ENCODE data around the gene TAMALIN. TPM values are rescaled to one million over a fixed set of nuclear protein-coding genes. Genes with fewer than 3 reads are reported as not detected.

The TAMALIN gene
- total RNA-seq, 3 donors from 2014 or later (not counting 1 experiment from before 2014, with no cell fraction given): 403 to 663 (median 424) TPM

GRCh38 chr12:51973560-51973959 is 33.2 kb upstream of the TAMALIN start:
- H3K9me3 ChIP-seq (ENCODE audit: control insufficient read depth, insufficient read depth, low read length): no peaks in the 10 kb centered on the region
- WGBS (ENCODE audit: insufficient coverage): 94% methylated on average over 4 of the region's 4 CpGs
- peak overlapping the region; percentile 77 for H3K4me3 Mint-ChIP-seq
- H3K4me3 ChIP-seq (ENCODE audit: low read length): no peak overlapping the region
- H3K9me3 Mint-ChIP-seq: no peaks in the 10 kb centered on the region
- H3K27ac ChIP-seq (ENCODE audit: low read length): no peak overlapping the region
- H3K4me1 ChIP-seq (ENCODE audit: control insufficient read depth, insufficient read depth, low read length): peaks cover 58% of the 10 kb centered on the region
- peaks cover 5% of the 10 kb centered on the region for H3K36me3 ChIP-seq (ENCODE audit: control insufficient read depth, insufficient read depth, low read length)
- peak overlapping the region; percentile 84 to 88 for H3K27ac Mint-ChIP-seq
- no peak for DNase-seq
- no peak for TF ChIP-seq CTCF (IDR thresholded peaks at IDR 0.05)
- H3K36me3 Mint-ChIP-seq: peaks cover 7% of the 10 kb centered on the region
- no peaks in the 10 kb centered on the region for H3K27me3 Mint-ChIP-seq (ENCODE audit: low read depth in 2 of 2)
- H3K27me3 ChIP-seq (ENCODE audit: control insufficient read depth, insufficient read depth, low read length): no peaks in the 10 kb centered on the region
- peaks cover 68 to 71% of the 10 kb centered on the region in 2 donors for H3K4me1 Mint-ChIP-seq
- ATAC-seq: no peak
- intact Hi-C loops (cut with micrococcal nuclease): no loop called here

GRCh38 chr12:51974646-51975045 is 32.1 kb upstream of the TAMALIN start:
- peaks cover 7% of the 10 kb centered on the region for H3K36me3 Mint-ChIP-seq
- Histone ChIP-seq H3K27ac (ENCODE audit: low read length) (no peak overlapping the region), H3K4me3 (ENCODE audit: low read length) (no peak overlapping the region), H3K27me3 (ENCODE audit: control insufficient read depth, insufficient read depth, low read length) (no peaks in the 10 kb centered on the region), H3K36me3 (ENCODE audit: control insufficient read depth, insufficient read depth, low read length) (peaks cover 5% of the 10 kb centered on the region), H3K9me3 (ENCODE audit: control insufficient read depth, insufficient read depth, low read length) (no peaks in the 10 kb centered on the region), H3K4me1 (ENCODE audit: control insufficient read depth, insufficient read depth, low read length) (peaks cover 58% of the 10 kb centered on the region)
- H3K4me1 Mint-ChIP-seq: peaks cover 67 to 68% of the 10 kb centered on the region in 2 donors
- WGBS (ENCODE audit: insufficient coverage): 32% methylated on average over 2 of the region's 2 CpGs
- no peaks in the 10 kb centered on the region for H3K9me3 Mint-ChIP-seq
- H3K27ac Mint-ChIP-seq: peak overlapping the region in 1 of 2 donors; percentile 13
- H3K27me3 Mint-ChIP-seq (ENCODE audit: low read depth in 2 of 2): no peaks in the 10 kb centered on the region
- peak overlapping the region; percentile 25 for H3K4me3 Mint-ChIP-seq
- intact Hi-C loops (cut with micrococcal nuclease): no loop called here
- no peak for ATAC-seq
- no peak for TF ChIP-seq CTCF (IDR thresholded peaks at IDR 0.05)
- peak in 1 of 2 donors; percentile 40 for DNase-seq

GRCh38 chr12:51975196-51975595 is 31.6 kb upstream of the TAMALIN start:
- no peak overlapping the region for H3K27ac ChIP-seq (ENCODE audit: low read length)
- H3K9me3 Mint-ChIP-seq: no peaks in the 10 kb centered on the region
- DNase-seq (peak in 1 of 2 donors; percentile 13), ATAC-seq (no peak)
- H3K36me3 Mint-ChIP-seq: peaks cover 7% of the 10 kb centered on the region
- no peaks in the 10 kb centered on the region for H3K27me3 ChIP-seq (ENCODE audit: control insufficient read depth, insufficient read depth, low read length)
- WGBS (ENCODE audit: insufficient coverage): 87% methylated on average over 8 of the region's 8 CpGs
- H3K27me3 Mint-ChIP-seq (ENCODE audit: low read depth in 2 of 2): no peaks in the 10 kb centered on the region
- H3K36me3 ChIP-seq (ENCODE audit: control insufficient read depth, insufficient read depth, low read length): peaks cover 5% of the 10 kb centered on the region
- no peak overlapping the region for H3K4me3 ChIP-seq (ENCODE audit: low read length)
- peak overlapping the region in 1 of 2 donors; percentile 63 for H3K27ac Mint-ChIP-seq
- peaks cover 52% of the 10 kb centered on the region for H3K4me1 ChIP-seq (ENCODE audit: control insufficient read depth, insufficient read depth, low read length)
- no peaks in the 10 kb centered on the region for H3K9me3 ChIP-seq (ENCODE audit: control insufficient read depth, insufficient read depth, low read length)
- no peak for TF ChIP-seq CTCF (IDR thresholded peaks at IDR 0.05)
- H3K4me3 Mint-ChIP-seq: peak overlapping the region; percentile 10
- intact Hi-C loops (cut with micrococcal nuclease): no loop called here
- peaks cover 64 to 66% of the 10 kb centered on the region in 2 donors for H3K4me1 Mint-ChIP-seq
